COLO829 (cell line): Measurements from ENCODE around the gene PRR7.

Experiments
- DNase-seq: peaks from one replicate; pipeline ENCODE4 v3.0.0; 2012; ENCODE audit warnings: low spot score

The PRR7 gene

DNA sequence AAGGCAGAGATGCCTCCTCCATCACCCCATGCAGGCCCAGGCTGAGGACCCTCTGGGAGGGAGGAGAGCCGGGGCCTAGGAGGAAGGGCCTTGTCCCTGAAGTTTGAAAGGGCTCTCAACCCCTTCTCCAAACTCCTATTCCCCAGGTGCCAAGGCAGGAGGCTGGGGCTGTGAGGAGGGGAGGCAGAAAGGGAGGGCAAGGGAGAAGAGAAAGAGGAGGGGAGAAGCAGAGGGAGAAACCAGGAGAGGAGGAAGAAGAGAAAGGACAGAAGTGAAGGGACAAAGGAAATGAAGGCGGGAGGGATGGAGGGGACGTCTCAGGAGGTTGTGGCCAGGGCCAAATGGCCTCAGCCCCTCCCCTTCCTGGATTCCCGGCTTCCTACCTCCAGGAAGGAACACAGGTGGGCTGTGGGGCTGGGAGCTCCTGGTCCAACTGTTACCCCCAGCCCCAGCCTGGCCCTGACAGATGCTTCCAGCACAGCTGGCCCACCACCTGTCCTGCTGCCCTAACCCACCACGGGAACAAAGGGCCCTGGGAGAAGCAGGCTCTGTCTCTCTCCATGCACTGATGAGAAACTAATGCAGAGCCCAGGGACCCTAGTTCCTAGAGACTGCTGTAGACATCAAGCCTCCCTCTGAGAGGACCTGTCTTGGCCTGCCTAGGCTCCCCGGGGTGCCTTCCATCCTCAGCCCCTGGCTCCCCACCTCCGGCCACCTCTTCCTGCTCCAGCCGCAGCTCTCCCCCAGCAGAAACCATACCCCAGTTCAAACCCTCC, 23.3 kb downstream of the PRR7 start:
- DNase-seq: no peak

GRCh38 chr5:177470759-177471536, 24.3 kb downstream of the PRR7 start:
- no peak for DNase-seq

- no peak for DNase-seq
Measured at GRCh38 chr5:177471610-177472356, 25.2 kb downstream of the PRR7 start.

DNA sequence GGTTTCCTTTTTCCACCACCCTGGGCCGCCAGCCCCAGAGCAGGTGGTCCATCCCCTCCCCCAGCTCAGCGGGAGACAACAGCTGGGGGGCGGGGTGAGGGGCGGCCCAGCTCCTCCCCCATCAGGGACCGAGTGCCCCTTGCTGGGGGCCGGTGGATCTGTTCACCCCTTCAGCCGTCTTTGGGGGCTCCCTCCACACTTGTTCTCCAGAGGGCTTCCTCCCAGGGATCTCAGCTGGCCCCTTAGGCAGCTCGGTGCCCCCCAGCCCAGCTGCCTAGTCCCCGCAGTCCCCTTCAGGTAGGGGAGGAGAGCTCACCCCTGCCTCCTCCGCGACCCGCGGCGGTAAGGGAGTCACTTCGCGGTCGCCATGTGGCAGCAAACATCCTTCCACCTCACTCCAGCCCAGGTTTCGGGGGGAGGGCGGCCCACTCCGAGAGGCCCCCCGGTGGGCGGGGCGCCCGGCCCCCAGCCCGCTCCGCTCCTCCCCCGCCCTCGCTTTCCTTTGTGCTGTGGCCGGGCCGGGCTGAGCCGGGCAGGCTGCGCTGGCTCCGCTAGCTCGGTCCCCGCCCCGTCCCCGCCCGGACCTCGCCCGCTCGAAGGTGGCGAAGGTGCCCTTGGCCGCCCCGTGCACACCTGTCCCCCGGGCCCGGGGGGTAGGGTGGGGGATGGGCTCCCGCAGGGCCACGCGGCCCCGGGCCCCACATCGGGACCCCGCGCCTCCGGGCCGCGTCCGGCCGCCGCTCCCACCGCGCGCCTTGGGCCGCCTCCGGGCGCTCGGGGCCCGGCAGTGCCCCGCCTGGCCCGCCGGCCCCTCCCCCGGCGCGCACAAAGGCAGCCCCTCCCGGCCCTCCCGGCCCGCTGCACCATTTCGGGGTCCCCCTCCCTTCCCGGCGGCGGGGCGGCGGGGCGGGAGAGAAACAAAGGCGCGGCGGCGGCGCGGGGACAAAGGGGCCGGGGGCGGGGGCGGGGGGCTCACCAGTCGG, 26.1 kb downstream of the PRR7 start:
- no peak for DNase-seq

DNA sequence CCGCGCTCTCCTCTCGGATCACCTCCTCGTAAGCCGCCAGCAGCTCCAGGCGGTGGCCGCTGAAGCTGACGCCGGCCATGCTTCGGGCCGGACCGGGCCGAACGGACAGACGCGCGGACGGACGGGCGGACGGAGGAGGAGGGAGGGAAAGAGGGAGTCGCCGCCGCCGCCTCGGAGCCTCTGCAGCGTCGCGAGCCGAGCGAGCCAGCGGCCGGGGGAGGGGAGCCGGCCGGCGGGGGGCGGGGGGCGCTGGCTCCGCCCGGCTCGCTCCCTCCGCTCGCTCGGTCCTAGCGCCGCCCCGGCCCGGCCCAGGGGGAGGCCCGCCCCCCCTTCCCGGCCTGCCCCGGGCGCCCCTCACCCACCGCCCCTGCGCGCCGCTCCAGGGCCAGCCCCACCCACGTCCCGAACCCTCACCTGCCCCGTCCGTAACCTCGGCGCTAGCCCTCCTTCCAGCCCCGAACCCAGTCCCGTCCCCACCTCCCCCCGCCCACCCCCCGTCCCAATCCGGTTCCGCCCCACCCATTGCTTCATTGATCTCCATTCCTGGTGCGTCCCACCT, 26.9 kb downstream of the PRR7 start, which contains the start of gene DBN1:
TSS of gene DBN1 (minus strand) at position 192 of the 559 bp plus-strand sequence. CDS start at position 79, 113 bp downstream.
- DNase-seq: no peak

DNA sequence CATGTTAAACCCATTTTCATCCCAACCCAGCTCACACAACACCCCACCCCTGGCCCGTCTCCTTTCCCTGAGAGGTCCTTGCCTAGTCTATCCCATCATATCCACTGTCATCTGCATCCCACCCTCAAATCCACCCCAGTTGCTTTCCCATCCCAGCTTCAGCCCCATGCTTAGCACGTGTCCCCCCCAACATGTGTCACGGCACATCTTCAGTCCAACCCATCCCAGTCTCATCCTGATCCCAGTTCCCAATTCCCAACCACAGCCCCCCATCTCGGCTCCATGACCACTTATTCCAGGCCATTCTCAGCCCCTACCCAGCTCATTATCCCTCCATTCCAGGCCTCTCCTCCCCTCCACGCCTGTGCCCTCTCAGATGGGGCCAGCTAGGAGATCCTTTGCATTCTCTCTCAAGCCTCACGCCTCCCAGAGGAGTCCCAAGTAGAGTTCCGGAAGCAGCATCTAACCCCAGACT, 27.4 kb downstream of the PRR7 start:
- no peak for DNase-seq

- DNase-seq: no peak
Measured at GRCh38 chr5:177474846-177475562, 28.4 kb downstream of the PRR7 start.

DNA sequence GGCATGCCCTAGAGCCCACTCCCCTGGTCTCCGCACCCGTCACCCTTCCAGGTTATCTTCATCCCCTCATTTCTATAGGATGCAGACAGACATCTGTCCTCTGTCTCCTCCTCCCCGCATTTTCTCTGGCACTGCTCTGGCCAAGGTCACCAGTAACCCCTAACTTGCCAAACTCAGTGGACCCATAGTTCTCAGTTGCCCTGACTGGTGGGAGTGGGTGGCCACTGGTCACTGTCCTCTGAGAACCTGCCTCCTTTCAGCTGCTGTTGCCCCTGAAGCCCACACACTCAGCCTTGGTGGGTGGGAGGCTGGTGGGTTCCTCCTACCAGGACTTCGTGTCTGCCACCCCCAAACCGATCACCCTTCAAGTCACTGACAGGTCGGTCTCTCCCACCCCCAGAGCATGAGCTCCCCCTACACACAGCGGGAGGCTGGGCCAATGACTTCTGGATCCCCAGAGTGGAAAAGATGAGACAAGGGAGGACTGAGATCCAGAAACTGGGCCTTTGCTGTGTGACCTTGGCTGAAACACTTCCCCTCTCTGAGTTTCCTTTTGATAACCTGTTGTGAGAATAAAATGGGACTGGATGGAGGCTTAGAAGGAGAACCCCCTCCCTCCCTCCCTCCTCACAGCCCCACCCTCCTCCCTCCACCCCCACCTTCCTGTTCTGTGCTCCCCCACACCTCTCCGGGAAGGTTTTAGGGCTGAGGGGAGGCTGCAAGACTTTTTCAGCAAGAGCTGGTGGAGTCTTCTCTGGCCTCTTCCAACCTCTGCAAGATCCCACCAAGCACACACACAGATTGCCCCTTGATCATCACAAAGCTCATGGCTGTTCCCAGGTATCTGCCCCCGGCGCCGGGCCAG, 29.2 kb downstream of the PRR7 start:
- no peak for DNase-seq

- DNase-seq: no peak
Measured at GRCh38 chr5:177476531-177477233, 30.1 kb downstream of the PRR7 start.

GRCh38 chr5:177477701-177478477, 31.3 kb downstream of the PRR7 start:
- DNase-seq: no peak

DNA sequence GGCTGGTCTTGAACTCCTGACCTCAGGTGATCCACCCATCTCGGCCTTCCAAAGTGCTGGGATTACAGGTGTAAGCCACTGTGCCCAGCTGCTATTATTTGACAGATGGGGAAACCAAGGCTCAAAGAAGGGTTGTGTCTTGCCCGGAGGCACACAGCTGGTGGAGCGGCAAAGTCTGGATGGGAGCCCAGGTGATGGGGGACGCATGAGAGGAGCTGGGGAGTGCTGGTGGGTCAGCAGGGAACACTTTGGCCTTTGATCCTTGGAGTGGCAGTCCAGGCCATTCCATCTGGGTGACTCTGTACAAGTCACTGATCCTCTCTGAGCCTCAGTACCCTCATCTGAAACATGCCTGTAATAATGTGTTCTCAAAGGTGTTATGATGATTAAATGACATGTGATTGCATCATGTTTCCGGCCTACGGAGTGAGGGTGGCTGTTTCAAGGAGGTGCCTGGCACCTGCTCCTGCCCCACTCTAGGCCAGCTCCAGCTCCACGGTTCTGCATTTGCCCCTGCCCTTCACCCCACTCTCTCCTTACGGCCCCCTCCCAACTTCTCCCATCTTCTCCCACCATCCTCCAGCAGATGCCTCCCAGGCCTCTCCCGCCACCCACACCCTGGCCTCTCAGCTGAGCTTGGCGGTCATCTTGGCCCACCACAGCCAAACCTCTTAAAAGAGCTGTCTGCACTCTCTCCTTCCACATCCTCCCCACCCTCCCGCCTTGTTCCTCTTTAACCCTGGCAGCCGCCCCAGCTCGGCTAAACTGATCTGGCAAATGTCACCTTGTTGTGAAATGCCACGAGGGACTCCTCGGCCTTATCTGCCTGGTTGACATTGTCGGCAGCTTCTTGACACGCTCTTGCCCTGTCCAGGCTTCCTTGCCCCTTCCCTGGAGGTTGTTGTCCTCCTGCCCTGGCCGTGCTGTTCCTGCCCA, 32.4 kb downstream of the PRR7 start:
- no peak for DNase-seq

DNA sequence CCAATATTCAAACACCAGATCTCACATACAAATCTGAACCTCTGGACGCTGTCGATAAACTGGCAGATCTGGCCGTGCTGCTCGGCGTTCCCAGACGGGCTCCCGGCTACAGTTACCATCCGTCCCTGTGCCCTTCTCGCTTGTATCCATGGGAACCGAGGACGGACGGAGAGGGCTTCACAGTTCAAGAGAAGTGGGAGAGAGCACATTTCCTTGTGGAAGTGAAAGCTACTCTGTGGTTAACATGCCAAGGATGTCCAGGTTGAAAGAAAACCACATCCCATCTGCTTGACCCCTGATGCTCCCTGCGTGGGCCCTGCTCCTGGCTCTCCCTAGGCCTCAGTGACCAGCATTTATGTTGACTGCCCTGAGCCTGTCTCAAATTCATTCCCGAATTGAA, 33.2 kb downstream of the PRR7 start:
- DNase-seq: no peak

DNA sequence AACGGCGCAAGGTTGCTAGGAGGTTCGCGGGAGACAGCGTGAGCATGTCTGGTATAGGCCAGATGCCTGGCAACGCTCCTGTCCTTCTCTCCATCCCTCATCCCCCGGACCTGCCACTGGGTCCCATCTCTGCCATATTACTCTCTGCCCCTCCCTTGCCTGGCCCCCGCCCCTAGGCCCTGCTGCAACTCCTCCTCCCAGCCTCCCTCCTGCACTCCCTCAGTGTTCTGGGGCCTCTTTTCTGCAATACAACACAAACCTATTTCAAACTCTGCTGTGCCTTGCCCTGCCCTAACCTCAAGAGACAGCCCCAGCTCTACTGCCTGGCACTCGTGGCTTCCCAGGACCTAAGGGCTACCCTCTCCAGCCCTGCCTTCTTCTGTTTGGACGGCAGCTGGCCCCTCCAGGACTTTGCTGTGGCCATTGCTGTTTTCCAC, 35.8 kb downstream of the PRR7 start:
- no peak for DNase-seq

DNA sequence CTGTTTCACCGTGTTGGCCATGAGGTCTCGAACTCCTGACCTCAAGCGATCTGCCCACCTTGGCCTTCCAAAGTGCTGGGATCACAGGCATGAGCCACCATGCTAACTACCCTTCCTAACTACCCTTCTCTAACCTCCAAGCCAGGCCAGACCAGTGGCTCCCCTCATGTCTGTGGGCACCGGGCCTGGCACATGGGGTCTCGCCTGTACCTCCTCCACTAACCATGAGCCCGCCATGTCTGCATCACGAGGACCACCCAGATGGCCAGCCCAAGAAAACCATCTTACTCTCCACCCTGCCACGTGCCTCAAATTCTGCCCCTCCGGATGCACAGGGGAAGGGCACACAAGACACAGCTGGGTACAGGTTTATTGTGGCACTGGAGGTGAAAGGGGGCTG, 36.4 kb downstream of the PRR7 start:
- no peak for DNase-seq

- DNase-seq: no peak
Measured at GRCh38 chr5:177483994-177484901, 37.6 kb downstream of the PRR7 start.
